SK-N-SH treated with all-trans-retinoic acid at 6 μM for 48 hours (cell line): ENCODE data around the gene CCN6.

Experiments
- ATAC-seq: fragments of 200-7000 bp; cut with Tn5 transposase; 3 replicates; pipeline ENCODE4 v1.9.1; 2020; ENCODE audit warnings: mild to moderate bottlenecking, moderate library complexity
- ARNTL ChIP-seq: fragments of 450-650 bp; formaldehyde crosslinking; IDR thresholded peaks from 2 replicates; pipeline ENCODE4 v1.5.0; 2020; ENCODE audit warnings: low read depth, mild to moderate bottlenecking, moderate library complexity, borderline replicate concordance
- BACH2 ChIP-seq: fragments of 250-450 bp; sonication (Bioruptor Pico); IDR thresholded peaks from 2 replicates; pipeline ENCODE4 v1.9.0; 2021; ENCODE audit warnings: mild to moderate bottlenecking, borderline replicate concordance
- CREB5 ChIP-seq: fragments of 250-450 bp; sonication (Bioruptor Pico); IDR thresholded peaks from 2 replicates; pipeline ENCODE4 v1.5.1; 2020; ENCODE audit warnings: low read depth, mild to moderate bottlenecking, moderate library complexity
- ESRRG ChIP-seq: fragments of 250-450 bp; sonication (Bioruptor Pico); IDR thresholded peaks from 2 replicates; pipeline ENCODE4 v1.6.1; 2021; ENCODE audit warnings: mild to moderate bottlenecking
- GLIS3 ChIP-seq: fragments of 250-450 bp; sonication (Bioruptor Pico); IDR thresholded peaks from 2 replicates; pipeline ENCODE4 v1.5.0; 2020; ENCODE audit warnings: mild to moderate bottlenecking, moderate library complexity
- ISL1 ChIP-seq: fragments of 250-450 bp; sonication (Bioruptor Pico); IDR thresholded peaks from 2 replicates; pipeline ENCODE4 v2.1.2; 2022; ENCODE audit warnings: mild to moderate bottlenecking, moderate library complexity
- OSR1 ChIP-seq: fragments of 250-450 bp; sonication (Bioruptor Pico); IDR thresholded peaks from 2 replicates; pipeline ENCODE4 v1.8.0; 2022; ENCODE audit warnings: moderate library complexity, mild to moderate bottlenecking, inconsistent platforms
- PATZ1 ChIP-seq: fragments of 250-450 bp; sonication (Bioruptor Pico); IDR thresholded peaks from 2 replicates; pipeline ENCODE4 v1.8.0; 2020; ENCODE audit warnings: mild to moderate bottlenecking, moderate library complexity, borderline replicate concordance
- PPARA ChIP-seq: fragments of 250-450 bp; sonication (Bioruptor Pico); IDR thresholded peaks from 2 replicates; pipeline ENCODE4 v1.5.0; 2020; ENCODE audit warnings: mild to moderate bottlenecking, borderline replicate concordance
- RARB ChIP-seq: fragments of 250-450 bp; sonication (Bioruptor Pico); IDR thresholded peaks from 2 replicates; pipeline ENCODE4 v1.8.0; 2021; ENCODE audit warnings: mild to moderate bottlenecking, moderate library complexity
- SNAI2 ChIP-seq: fragments of 250-450 bp; sonication (Bioruptor Pico); IDR thresholded peaks from 2 replicates; pipeline ENCODE4 v1.5.0; 2020; ENCODE audit warnings: mild to moderate bottlenecking, moderate library complexity
- TCF4 ChIP-seq: fragments of 250-450 bp; sonication (Bioruptor Pico); IDR thresholded peaks from 2 replicates; pipeline ENCODE4 v1.8.0; 2021; ENCODE audit warnings: mild to moderate bottlenecking, moderate library complexity, borderline replicate concordance
- TOX ChIP-seq: fragments of 250-450 bp; sonication (Bioruptor Pico); IDR thresholded peaks from 2 replicates; pipeline ENCODE4 v1.8.0; 2021; ENCODE audit warnings: mild to moderate bottlenecking, moderate library complexity, borderline replicate concordance
- ZFP3 ChIP-seq: fragments of 250-450 bp; sonication (Bioruptor Pico); IDR thresholded peaks from 2 replicates; pipeline ENCODE4 v1.5.0; 2020; ENCODE audit warnings: mild to moderate bottlenecking, moderate library complexity
- ZNF565 ChIP-seq: fragments of 450-650 bp; formaldehyde crosslinking; conservative IDR thresholded peaks from 2 replicates; pipeline ENCODE4 v1.5.0; 2020; ENCODE audit warnings: low read depth, mild to moderate bottlenecking, moderate library complexity
- ZNF70 ChIP-seq: fragments of 450-650 bp; formaldehyde crosslinking; IDR thresholded peaks from 2 replicates; pipeline ENCODE4 v1.5.0; 2020; ENCODE audit warnings: mild to moderate bottlenecking, moderate library complexity
- ZNF8 ChIP-seq: fragments of 450-650 bp; formaldehyde crosslinking; IDR thresholded peaks from 2 replicates; pipeline ENCODE4 v1.5.0; 2020; ENCODE audit warnings: mild to moderate bottlenecking, moderate library complexity
- TF ChIP-seq, protein P1 (sequence below): fragments of 250-450 bp; sonication (Bioruptor Pico); IDR thresholded peaks from 2 replicates; pipeline ENCODE4 v1.5.0; 2020; ENCODE audit warnings: mild to moderate bottlenecking, moderate library complexity
- TF ChIP-seq, protein P2 (sequence below): fragments of 250-450 bp; sonication (Bioruptor Pico); IDR thresholded peaks from 2 replicates; pipeline ENCODE4 v1.8.0; 2021; ENCODE audit warnings: low read depth, mild to moderate bottlenecking, moderate library complexity, borderline replicate concordance
- TF ChIP-seq, protein P3 (sequence below): fragments of 250-450 bp; sonication (Bioruptor Pico); IDR thresholded peaks from 2 replicates; pipeline ENCODE4 v1.5.1; 2021; ENCODE audit warnings: mild to moderate bottlenecking, moderate library complexity

CCN6 gene

DNA sequence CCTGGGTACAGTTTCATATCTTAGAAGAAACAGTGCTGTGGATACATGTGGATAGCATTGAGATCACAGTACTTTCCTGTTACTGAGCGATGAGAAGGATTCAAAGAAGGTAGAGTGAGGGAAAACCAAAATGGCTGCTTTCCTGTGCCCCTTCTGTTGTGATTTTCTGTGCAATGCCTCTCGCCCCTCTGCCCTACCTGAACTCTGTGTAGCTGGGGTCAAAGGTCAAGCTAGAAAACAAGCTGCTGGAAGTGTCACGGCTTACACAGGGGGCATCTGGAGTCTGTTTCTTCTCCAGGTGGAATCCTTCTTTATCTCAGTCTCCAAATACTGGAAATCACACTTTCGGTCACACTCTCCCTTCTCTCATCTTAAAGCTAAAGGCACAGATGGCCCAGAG, 27.0 kb upstream of the CCN6 start:
- TF ChIP-seq PPARA (CRISPR knock-in tag): no peak
- TF ChIP-seq TCF4 (CRISPR knock-in tag): no peak
- no peak for TF ChIP-seq ESRRG (CRISPR knock-in tag)
- TF ChIP-seq ZNF565 (CRISPR knock-in tag): no peak
- TF ChIP-seq CREB5: no peak
- TF ChIP-seq TOX (CRISPR knock-in tag): no peak
- TF ChIP-seq ZNF8 (CRISPR knock-in tag): no peak
- TF ChIP-seq ZFP3: no peak
- no peak for TF ChIP-seq PATZ1
- ATAC-seq: no peak

DNA sequence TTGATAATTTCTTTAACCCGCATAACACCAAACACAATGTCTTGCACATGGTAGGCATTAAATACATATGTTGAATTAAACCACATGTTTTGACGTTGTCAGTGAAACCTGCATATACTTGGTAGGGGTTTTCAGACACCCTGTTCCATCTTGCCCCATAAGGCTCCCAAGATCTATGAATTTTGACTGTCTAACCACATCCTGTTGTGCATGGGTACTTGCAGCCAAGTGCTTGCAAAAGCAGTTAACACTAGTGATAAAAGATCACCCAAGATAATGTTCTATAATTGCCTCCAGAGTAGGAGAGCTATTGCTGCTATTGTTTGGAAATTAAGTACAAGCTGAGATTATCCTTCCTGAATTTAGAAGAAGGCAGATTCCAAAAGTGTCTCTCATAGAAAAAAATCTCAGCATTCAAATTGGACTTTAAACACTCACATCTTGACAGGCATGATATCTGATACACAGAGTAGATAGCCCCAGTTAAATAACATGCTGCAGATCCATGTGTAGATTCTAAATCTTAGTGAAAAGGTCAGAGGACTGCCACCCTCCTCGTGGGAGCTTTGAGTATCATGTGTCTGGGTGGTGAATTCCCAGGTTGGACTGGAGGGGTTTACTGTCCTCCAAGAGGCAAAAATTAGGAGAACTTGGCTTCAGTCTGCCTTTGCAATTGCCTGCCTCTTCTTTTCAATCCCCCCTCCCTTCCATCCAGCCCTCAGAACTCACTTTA, 25.8 kb upstream of the CCN6 start:
- ATAC-seq: no peak
- no peak for TF ChIP-seq ARNTL (CRISPR knock-in tag)
- no peak for TF ChIP-seq TOX (CRISPR knock-in tag)
- no peak for TF ChIP-seq ISL1 (CRISPR knock-in tag)
- no peak for TF ChIP-seq SNAI2 (CRISPR knock-in tag)
- TF ChIP-seq TCF4 (CRISPR knock-in tag): no peak; the same call in 1 of the 2 replicates
- no peak for TF ChIP-seq ZNF565 (CRISPR knock-in tag)
- TF ChIP-seq ESRRG (CRISPR knock-in tag): no peak
- TF ChIP-seq, protein P1, sequence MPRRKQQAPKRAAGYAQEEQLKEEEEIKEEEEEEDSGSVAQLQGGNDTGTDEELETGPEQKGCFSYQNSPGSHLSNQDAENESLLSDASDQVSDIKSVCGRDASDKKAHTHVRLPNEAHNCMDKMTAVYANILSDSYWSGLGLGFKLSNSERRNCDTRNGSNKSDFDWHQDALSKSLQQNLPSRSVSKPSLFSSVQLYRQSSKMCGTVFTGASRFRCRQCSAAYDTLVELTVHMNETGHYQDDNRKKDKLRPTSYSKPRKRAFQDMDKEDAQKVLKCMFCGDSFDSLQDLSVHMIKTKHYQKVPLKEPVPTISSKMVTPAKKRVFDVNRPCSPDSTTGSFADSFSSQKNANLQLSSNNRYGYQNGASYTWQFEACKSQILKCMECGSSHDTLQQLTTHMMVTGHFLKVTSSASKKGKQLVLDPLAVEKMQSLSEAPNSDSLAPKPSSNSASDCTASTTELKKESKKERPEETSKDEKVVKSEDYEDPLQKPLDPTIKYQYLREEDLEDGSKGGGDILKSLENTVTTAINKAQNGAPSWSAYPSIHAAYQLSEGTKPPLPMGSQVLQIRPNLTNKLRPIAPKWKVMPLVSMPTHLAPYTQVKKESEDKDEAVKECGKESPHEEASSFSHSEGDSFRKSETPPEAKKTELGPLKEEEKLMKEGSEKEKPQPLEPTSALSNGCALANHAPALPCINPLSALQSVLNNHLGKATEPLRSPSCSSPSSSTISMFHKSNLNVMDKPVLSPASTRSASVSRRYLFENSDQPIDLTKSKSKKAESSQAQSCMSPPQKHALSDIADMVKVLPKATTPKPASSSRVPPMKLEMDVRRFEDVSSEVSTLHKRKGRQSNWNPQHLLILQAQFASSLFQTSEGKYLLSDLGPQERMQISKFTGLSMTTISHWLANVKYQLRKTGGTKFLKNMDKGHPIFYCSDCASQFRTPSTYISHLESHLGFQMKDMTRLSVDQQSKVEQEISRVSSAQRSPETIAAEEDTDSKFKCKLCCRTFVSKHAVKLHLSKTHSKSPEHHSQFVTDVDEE (CRISPR knock-in tag): no peak
- no peak for TF ChIP-seq GLIS3 (CRISPR knock-in tag)
- no peak for TF ChIP-seq BACH2 (CRISPR knock-in tag)
- TF ChIP-seq, protein P2, sequence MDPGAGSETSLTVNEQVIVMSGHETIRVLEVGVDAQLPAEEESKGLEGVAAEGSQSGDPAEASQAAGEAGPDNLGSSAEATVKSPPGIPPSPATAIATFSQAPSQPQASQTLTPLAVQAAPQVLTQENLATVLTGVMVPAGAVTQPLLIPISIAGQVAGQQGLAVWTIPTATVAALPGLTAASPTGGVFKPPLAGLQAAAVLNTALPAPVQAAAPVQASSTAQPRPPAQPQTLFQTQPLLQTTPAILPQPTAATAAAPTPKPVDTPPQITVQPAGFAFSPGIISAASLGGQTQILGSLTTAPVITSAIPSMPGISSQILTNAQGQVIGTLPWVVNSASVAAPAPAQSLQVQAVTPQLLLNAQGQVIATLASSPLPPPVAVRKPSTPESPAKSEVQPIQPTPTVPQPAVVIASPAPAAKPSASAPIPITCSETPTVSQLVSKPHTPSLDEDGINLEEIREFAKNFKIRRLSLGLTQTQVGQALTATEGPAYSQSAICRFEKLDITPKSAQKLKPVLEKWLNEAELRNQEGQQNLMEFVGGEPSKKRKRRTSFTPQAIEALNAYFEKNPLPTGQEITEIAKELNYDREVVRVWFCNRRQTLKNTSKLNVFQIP (CRISPR knock-in tag): no peak
- TF ChIP-seq CREB5: no peak
- TF ChIP-seq, all 23 proteins: peak for 0

DNA sequence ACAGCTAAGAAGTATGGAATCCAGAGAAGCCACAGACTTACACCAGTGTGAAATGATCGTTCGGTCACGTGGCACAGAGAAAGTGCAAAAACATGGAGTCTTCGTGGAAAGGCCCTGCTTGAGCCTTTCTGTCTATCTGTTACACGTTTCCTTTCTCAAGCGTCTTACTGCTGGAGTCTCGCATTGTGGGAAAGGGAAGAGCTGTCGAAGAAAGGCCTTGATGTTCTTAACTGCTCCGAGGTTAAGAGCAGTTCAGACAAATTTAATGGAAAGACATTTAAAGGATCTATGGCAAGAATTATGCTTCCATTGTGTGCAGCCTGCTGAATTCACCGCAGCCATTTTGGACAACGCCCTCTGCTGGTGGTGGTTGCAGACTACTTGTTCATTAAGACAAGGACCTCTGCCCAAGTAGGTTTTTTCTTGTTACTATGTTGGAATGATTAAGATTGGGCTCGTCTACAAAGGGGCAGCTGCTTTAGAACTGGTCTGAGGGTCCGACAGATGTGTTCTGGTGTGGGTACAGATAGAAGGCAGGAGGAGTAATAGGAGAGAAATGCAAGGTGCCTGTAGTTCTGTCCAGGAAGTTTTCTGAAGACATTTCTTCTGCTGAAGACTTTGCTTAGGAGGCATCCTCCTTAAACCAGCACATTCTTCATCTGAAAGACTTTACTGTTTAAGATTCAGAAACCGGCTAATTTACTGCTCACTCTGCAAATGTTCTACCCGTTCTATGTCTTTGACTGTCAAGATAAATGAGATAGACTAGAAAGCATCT, 24.7 kb upstream of the CCN6 start:
- ATAC-seq: peak; percentile 88
- TF ChIP-seq ZNF8 (CRISPR knock-in tag) (no peak), ESRRG (CRISPR knock-in tag) (no peak), ZNF70 (CRISPR knock-in tag) (no peak), BACH2 (CRISPR knock-in tag) (no peak), ARNTL (CRISPR knock-in tag) (no peak), ZNF565 (CRISPR knock-in tag) (no peak), GLIS3 (CRISPR knock-in tag) (no peak), RARB (no peak), TOX (CRISPR knock-in tag) (no peak), PPARA (CRISPR knock-in tag) (no peak), OSR1 (CRISPR knock-in tag) (no peak)
- TF ChIP-seq, protein P3, sequence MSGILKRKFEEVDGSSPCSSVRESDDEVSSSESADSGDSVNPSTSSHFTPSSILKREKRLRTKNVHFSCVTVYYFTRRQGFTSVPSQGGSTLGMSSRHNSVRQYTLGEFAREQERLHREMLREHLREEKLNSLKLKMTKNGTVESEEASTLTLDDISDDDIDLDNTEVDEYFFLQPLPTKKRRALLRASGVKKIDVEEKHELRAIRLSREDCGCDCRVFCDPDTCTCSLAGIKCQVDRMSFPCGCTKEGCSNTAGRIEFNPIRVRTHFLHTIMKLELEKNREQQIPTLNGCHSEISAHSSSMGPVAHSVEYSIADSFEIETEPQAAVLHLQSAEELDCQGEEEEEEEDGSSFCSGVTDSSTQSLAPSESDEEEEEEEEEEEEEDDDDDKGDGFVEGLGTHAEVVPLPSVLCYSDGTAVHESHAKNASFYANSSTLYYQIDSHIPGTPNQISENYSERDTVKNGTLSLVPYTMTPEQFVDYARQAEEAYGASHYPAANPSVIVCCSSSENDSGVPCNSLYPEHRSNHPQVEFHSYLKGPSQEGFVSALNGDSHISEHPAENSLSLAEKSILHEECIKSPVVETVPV (CRISPR knock-in tag): no peak
- TF ChIP-seq, protein P2 (CRISPR knock-in tag): no peak
